NCI-H2107 treated with DMSO at 0.1 percent for 48 hours (cell line): ENCODE measurements around the gene UBE2R2.
"Not testable (repeated sequence)": the region's sequence is repeated elsewhere in the genome, so short reads cannot be mapped to it uniquely, and the experiment has no call there.

Source experiments
- DNase-seq: peaks from one replicate; lab custom pipeline; 2025; ENCODE audit not compliant: unreplicated experiment; lab: John Stamatoyannopoulos, UW

The UBE2R2 gene

GRCh38 chr9:33924978-33925797, 108.2 kb downstream of the UBE2R2 start:
- peak; percentile 23 for DNase-seq

DNA sequence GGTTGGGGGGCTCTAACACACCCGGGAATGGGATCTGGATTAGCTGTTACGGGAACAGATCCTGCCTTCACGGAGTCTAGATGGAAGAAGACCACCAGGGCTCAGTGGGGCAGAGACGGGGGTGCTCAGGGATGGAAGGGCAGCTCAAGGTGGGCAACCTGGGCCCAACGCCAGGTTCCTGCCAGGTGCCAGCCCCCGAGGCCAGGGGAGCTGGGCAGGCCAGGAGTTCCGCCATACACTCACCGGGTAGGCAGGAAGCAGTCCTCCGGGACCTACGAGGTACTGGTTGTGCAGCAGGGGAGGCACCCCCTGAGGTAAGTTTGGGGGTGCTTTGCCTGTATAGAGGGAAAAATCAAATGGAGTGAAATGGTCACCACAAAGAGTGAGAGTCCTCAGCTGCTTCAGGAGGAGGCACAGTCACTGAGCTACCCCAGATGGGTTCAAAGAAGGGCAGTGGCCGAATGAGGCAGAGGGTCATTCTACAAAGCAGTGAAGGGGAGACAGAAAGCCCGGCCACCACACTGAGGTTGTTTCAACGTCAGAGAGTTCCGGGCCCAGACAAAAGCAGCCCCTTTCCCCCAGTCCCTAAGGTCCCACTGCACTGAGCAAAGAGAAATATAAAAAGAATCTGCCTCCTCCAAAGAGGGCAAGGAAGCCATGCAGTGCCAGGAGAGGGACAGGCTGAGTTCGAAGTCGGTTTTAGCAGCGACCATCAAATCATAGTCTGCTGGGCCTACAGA, 110.0 kb downstream of the UBE2R2 start:
- no peak for DNase-seq

DNA sequence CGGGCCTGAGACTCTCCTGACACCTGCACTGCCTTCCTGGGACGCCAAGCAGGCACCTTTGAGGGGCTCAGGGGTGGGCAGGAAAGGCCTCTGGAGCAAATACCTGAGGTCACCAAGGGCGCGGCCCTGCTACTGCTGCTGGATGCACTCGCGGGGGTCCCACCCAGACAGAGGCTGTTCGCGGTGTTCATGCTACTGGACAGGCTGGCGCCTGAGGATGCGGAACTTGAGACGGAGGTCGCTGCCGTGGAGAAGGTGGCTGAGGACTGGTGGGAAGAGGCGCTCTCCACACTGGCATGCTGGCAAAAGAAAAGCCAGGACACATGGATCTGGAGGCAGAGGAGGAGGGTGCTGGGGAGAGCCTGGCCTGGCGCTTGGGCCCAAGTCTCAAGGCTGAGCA, 110.7 kb downstream of the UBE2R2 start:
- no peak for DNase-seq

DNA sequence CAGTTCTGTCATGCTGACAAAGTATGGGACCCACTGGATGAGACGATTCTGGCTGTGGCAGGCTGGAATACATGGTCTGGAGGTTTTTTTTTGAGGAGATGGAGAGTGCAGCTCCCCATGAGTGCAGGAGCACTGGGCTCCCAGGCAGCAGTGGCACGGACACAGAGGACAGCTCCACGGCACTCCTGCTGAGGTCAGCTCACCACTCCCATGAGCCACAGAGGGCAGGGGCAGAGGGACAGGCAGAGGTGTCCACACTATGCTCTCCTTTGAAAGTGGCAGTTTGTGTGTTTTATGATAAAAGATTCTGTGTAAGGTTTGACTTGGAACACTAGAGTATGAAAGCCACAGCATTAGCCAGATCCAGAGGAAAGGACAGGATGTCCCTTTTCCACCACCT, 114.4 kb downstream of the UBE2R2 start:
- no peak for DNase-seq

- DNase-seq, result no peak
These were observed 115.3 kb downstream of the UBE2R2 start for GRCh38 chr9:33932078-33932807.

DNA sequence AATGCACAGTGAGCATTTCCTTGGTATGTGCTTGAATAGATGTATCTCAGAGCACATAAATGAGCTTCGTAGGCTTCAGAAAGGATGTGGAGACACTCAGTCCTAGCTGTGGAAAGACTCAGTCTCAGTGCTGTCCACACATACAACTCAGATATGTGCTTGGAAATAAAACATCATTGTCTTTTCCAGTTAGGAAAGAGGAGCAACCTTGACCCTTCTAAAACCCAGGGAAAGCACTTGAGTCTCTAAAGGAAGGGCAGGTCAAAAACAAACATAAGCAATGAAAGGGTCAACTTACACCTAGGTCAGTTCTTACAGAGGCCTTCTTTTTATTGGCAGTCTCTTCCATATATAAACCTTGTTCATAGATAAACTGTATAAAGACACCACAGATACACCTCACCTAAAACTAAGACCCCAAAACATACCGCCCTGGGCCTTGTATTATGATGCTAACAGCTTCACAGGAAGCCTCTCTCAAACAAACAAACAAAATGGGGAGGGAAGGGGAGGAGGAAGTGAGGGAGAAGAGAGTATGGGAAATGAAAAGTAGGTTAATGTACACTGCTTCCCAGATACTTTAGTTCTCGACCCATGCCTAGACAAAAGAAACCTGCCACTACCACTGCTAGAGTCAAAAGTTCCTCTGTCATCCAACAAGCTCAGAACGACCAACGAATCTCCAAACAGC, 117.4 kb downstream of the UBE2R2 start:
- DNase-seq, result no peak

- DNase-seq, result no peak
These were observed 123.2 kb downstream of the UBE2R2 start for GRCh38 chr9:33939924-33940874.

GRCh38 chr9:33942471-33943083, 125.6 kb downstream of the UBE2R2 start:
- no peak for DNase-seq

DNA sequence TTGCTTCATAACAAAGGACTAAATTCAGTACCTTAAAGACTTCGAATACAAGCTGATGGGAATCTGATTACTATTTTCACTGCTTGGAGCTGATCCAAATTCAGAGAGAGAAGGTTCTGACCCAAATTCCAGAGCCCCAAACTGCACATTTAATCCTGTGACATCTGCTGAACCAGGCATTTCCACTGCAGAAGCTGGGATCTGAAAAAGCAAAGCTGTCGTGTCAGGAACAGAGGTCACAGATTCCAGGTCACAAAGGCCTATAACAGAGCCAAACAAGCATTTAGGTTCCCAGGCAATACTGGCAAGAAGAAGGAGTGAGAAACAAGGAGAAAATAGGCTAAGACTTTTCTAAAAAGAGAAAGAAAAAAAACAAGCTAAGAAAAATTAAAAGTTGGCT, 126.4 kb downstream of the UBE2R2 start:
- DNase-seq, result no peak

- no peak for DNase-seq
These were observed 130.0 kb downstream of the UBE2R2 start for GRCh38 chr9:33946779-33947535.

GRCh38 chr9:33950371-33950770, 133.4 kb downstream of the UBE2R2 start:
- DNase-seq, result no peak

GRCh38 chr9:33952066-33952465, 135.1 kb downstream of the UBE2R2 start:
- DNase-seq, result no peak

- DNase-seq, result no peak
These were observed 139.6 kb downstream of the UBE2R2 start for GRCh38 chr9:33956544-33956943.

GRCh38 chr9:33959725-33960124, 142.8 kb downstream of the UBE2R2 start:
- no peak for DNase-seq

- not testable (repeated sequence) for DNase-seq
These were observed 145.5 kb downstream of the UBE2R2 start for GRCh38 chr9:33962468-33962867.

- DNase-seq, result no peak
These were observed 147.3 kb downstream of the UBE2R2 start for GRCh38 chr9:33964086-33964768.
